DND-41 (cell line): ENCODE measurements around the gene SH2D6.

ENCODE experiments used
- ATAC-seq: fragments of 200-7000 bp; cut with Tn5 transposase; 3 replicates; pipeline ENCODE4 v1.9.1; 2021; ENCODE audit warnings: low read depth; ENCODE audit not compliant: insufficient read depth
- DNase-seq: peaks from one replicate; pipeline ENCODE4 v3.0.0-alpha.2; 2020
- H2AFZ ChIP-seq: 2 replicates; pipeline ENCODE4 v1.6.0; 2012; ENCODE audit warnings: low read depth, low read length
- H3K27ac ChIP-seq: 2 replicates; pipeline ENCODE4 v1.5.1; 2012; ENCODE audit warnings: low read length, inconsistent platforms
- H3K27me3 ChIP-seq: fragments of 200-600 bp; sonication (generic); 2 replicates; pipeline ENCODE4 v1.6.0; 2012; ENCODE audit warnings: low read length, mild to moderate bottlenecking, inconsistent platforms; ENCODE audit not compliant: insufficient read depth, poor library complexity
- H3K36me3 ChIP-seq: 2 replicates; pipeline ENCODE4 v1.5.1; 2012; ENCODE audit warnings: low read length, inconsistent platforms; ENCODE audit not compliant: insufficient read depth
- H3K4me1 ChIP-seq: 2 replicates; pipeline ENCODE4 v1.5.1; 2012; ENCODE audit warnings: mild to moderate bottlenecking, low read length; ENCODE audit not compliant: insufficient read depth
- H3K4me2 ChIP-seq: 2 replicates; pipeline ENCODE4 v1.6.0; 2012; ENCODE audit warnings: mild to moderate bottlenecking, moderate library complexity, low read length, inconsistent platforms; ENCODE audit not compliant: insufficient read depth
- H3K4me3 ChIP-seq, 2 experiments: fragments of 200-600 bp in 1 of 2; shearing (Covaris generic) in 1 of 2; 2 replicates each; pipeline ENCODE4 v1.5.1; 2012 to 2016; ENCODE audit warnings: inconsistent platforms in 2 of 2, low read length in 2 of 2, mild to moderate bottlenecking in 2 of 2, low read depth in 1 of 2, moderate library complexity in 1 of 2
- H3K79me2 ChIP-seq: 2 replicates; pipeline ENCODE4 v1.6.0; 2012; ENCODE audit warnings: low read length, inconsistent platforms; ENCODE audit not compliant: insufficient read depth
- H3K9ac ChIP-seq: 2 replicates; pipeline ENCODE4 v1.6.0; 2012; ENCODE audit warnings: low read depth, mild to moderate bottlenecking, inconsistent platforms, low read length, moderate library complexity
- H3K9me3 ChIP-seq: 2 replicates; pipeline ENCODE4 v1.5.1; 2012; ENCODE audit warnings: low read length, moderate library complexity, mild to moderate bottlenecking, inconsistent platforms; ENCODE audit not compliant: insufficient read depth, severe bottlenecking
- H4K20me1 ChIP-seq: 2 replicates; pipeline ENCODE4 v1.6.0; 2012; ENCODE audit warnings: low read length; ENCODE audit not compliant: insufficient read depth
- EZH2 ChIP-seq: IDR thresholded peaks from 3 replicates; pipeline ENCODE4 v1.6.1; 2012; ENCODE audit warnings: borderline replicate concordance, low read depth, mild to moderate bottlenecking, moderate library complexity, low read length, inconsistent platforms; ENCODE audit not compliant: severe bottlenecking
- TF ChIP-seq, protein P1 (sequence below): IDR thresholded peaks from 2 replicates; pipeline ENCODE4 v1.5.1; 2012; ENCODE audit warnings: borderline replicate concordance, low read length, moderate library complexity, mild to moderate bottlenecking; ENCODE audit not compliant: poor library complexity, severe bottlenecking; ENCODE audit errors: extremely low read depth

The SH2D6 gene

DNA sequence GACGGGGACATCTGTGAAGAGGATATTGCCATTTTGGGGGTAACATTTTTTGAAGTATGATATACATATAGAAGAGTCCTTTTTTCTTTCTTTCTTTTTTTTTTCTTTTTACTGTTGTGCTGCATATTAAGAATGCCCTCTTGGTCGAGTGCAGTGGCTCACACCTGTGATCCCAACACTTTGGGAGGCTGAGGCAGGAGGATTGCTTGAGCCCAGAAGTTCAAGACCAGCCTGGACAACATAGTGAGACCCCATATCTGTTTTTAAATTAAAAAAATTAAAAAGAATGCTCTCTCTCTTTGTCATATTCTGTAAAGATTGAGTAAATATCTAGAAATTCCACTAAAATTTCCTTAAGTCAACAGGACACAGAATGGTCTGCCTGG is 3.6 kb downstream of the SH2D6 start:
- Histone ChIP-seq H3K9ac (no peak overlapping the region), H3K4me2 (no peak overlapping the region), H3K4me3 (no peak overlapping the region), H3K9me3 (no peaks in the 10 kb centered on the region), H4K20me1 (no peaks in the 10 kb centered on the region), H3K4me1 (peaks cover 39% of the 10 kb centered on the region), H3K79me2 (peaks cover 17% of the 10 kb centered on the region), H2AFZ (no peak overlapping the region), H3K36me3 (no peaks in the 10 kb centered on the region; the same call in 1 of the 2 replicates), H3K27ac (no peak overlapping the region), H3K27me3 (no peaks in the 10 kb centered on the region)
- TF ChIP-seq, protein P1, sequence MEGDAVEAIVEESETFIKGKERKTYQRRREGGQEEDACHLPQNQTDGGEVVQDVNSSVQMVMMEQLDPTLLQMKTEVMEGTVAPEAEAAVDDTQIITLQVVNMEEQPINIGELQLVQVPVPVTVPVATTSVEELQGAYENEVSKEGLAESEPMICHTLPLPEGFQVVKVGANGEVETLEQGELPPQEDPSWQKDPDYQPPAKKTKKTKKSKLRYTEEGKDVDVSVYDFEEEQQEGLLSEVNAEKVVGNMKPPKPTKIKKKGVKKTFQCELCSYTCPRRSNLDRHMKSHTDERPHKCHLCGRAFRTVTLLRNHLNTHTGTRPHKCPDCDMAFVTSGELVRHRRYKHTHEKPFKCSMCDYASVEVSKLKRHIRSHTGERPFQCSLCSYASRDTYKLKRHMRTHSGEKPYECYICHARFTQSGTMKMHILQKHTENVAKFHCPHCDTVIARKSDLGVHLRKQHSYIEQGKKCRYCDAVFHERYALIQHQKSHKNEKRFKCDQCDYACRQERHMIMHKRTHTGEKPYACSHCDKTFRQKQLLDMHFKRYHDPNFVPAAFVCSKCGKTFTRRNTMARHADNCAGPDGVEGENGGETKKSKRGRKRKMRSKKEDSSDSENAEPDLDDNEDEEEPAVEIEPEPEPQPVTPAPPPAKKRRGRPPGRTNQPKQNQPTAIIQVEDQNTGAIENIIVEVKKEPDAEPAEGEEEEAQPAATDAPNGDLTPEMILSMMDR = no peak
- TF ChIP-seq EZH2 = no peak
- DNase-seq (no peak), ATAC-seq (no peak)

DNA sequence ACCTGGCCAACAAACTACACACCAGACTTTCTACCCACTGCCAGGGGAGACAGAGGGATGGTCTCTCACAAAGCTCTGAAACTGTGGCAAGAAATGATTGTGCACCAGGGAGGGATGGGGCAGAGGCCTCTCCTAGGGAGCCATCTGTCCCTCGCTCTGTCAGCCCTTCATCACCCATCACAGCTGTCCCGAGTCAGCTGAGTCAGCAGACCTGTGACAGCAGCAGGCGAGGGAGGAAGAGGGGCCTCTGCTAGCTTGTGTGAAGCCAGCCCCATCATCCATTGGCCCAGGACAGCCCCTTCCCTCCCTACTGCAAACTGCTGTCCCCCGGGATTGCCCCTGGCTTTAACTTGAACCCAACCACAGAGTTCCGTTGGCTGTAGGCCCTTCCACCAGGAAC is 5.0 kb downstream of the SH2D6 start:
- no peak overlapping the region for H3K9ac ChIP-seq
- H3K27ac ChIP-seq = no peak overlapping the region
- no peaks in the 10 kb centered on the region for H3K27me3 ChIP-seq
- H3K4me1 ChIP-seq = peaks cover 31% of the 10 kb centered on the region
- H3K9me3 ChIP-seq = no peaks in the 10 kb centered on the region
- TF ChIP-seq, protein P1 = no peak
- TF ChIP-seq EZH2 = no peak
- H3K36me3 ChIP-seq = no peaks in the 10 kb centered on the region; the same call in 1 of the 2 replicates
- H3K4me2 ChIP-seq = no peak overlapping the region
- ATAC-seq (no peak), DNase-seq (no peak)
- H3K4me3 ChIP-seq = no peak overlapping the region
- H4K20me1 ChIP-seq = no peaks in the 10 kb centered on the region
- H2AFZ ChIP-seq = no peak overlapping the region
- peaks cover 12% of the 10 kb centered on the region for H3K79me2 ChIP-seq

DNA sequence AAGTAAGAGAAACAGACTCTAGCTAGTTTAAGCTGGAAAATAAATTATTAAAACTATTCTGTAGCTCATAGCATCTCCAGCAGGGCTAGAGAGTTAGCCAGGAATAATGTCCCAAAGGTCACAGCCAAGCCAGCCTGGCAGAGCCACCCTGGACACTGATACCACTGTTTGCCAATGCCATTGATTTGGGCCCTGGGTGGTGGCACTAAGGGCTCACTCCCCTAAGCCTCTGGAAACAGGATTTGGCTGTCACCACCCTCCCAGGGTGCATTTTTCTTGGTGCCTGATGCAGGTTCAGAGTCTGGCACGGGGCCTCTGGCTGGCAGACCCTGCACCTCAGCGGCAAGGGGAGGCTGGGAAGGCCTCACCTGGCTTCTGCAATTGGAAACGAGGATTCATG is 7.1 kb downstream of the SH2D6 start:
- no peak overlapping the region for H3K4me3 ChIP-seq
- TF ChIP-seq, protein P1 = no peak
- no peak for TF ChIP-seq EZH2
- H3K9ac ChIP-seq = no peak overlapping the region
- no peak overlapping the region for H3K27ac ChIP-seq
- no peaks in the 10 kb centered on the region for H3K36me3 ChIP-seq
- H4K20me1 ChIP-seq = no peaks in the 10 kb centered on the region
- H3K9me3 ChIP-seq = no peaks in the 10 kb centered on the region
- H3K27me3 ChIP-seq = no peaks in the 10 kb centered on the region
- peaks cover 12% of the 10 kb centered on the region for H3K4me1 ChIP-seq
- H2AFZ ChIP-seq = no peak overlapping the region
- no peak overlapping the region for H3K4me2 ChIP-seq
- no peak for ATAC-seq
- no peak for DNase-seq
- no peaks in the 10 kb centered on the region for H3K79me2 ChIP-seq

DNA sequence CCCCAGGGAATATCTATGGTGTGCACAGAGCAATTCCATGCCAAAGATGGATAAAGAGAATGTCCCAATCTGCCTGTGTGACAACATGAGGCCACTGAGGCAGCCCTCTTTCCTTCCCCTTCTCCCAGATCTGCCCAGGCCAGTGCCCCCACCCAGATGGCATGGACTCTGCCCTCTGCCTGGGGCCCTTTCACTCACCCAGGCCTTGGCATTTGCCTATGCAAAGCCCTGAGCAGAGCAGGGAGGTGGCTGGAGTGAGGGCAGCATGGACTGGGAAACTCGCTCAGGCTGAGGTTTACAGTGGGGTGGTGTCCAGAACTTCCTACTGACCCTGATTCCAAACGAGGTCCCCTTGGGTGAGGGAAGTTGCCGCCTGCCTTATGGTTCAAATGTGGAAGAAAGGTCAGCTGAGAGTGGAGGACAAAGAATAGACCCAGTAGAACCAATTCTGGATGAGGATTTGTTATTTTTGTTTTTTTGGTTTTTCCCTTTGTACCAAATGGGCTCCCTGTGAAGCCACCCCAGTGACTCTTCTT is 8.9 kb downstream of the SH2D6 start:
- no peak for ATAC-seq
- no peak for DNase-seq
- no peak overlapping the region for H3K27ac ChIP-seq
- no peak overlapping the region for H3K4me2 ChIP-seq
- no peaks in the 10 kb centered on the region for H3K36me3 ChIP-seq
- H4K20me1 ChIP-seq = no peaks in the 10 kb centered on the region
- H2AFZ ChIP-seq = no peak overlapping the region
- H3K4me1 ChIP-seq = no peaks in the 10 kb centered on the region
- no peak overlapping the region for H3K4me3 ChIP-seq
- H3K9ac ChIP-seq = no peak overlapping the region
- no peaks in the 10 kb centered on the region for H3K79me2 ChIP-seq
- H3K27me3 ChIP-seq = no peaks in the 10 kb centered on the region
- no peaks in the 10 kb centered on the region for H3K9me3 ChIP-seq
- TF ChIP-seq EZH2 = no peak
- TF ChIP-seq, protein P1 = no peak
